ENCODE results near the gene NACA2.
"Not testable (repeated sequence)": the region's sequence is repeated elsewhere in the genome, so short reads cannot be mapped to it uniquely, and the experiment has no call there.

The NACA2 gene

DNA sequence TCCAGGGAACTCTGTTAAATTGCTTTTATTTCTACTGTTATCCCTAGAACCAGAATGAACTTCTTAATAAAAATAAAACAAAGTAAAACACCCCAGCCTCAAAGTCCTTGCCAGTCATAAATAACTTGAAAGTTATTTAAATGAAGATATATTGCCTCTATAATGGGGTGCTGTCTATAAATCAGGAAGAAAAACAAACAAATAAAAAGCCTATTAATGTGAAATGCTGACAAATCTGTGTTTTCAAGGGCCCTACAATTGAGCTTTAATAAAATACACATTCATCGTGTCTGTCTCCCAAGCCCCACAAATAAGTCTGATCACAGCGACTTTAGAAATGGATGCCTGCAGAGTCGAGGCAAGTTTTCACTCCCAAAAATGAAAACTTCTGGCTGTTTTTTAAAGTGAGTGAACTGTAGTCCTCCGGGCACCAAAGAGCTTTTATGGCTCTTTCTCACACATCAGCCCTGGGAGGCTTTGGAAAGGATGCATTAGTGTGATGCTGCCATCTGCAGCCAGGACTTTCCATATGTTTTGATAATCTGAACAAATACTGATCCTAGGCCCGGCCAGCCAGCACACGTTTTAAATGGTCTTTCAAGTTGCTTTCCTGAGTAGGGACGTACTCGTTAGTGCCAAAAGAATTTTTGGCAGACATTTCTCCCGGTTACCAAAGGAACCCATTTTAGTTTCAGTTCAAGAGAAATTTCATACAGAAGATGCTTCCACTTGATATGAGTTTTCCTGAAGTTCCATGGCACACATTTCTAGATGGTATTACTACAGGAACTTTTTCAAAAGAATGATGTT is 16.3 kb downstream of the NACA2 start:
- no peaks in the 10 kb centered on the region for H3K36me3 Mint-ChIP-seq (ENCODE audit: low read depth)
- no peak overlapping the region for H3K4me3 Mint-ChIP-seq
- peak overlapping the region in 1 of 3 experiments; percentile 10 for H3K27ac Mint-ChIP-seq
- TF ChIP-seq, protein P1, sequence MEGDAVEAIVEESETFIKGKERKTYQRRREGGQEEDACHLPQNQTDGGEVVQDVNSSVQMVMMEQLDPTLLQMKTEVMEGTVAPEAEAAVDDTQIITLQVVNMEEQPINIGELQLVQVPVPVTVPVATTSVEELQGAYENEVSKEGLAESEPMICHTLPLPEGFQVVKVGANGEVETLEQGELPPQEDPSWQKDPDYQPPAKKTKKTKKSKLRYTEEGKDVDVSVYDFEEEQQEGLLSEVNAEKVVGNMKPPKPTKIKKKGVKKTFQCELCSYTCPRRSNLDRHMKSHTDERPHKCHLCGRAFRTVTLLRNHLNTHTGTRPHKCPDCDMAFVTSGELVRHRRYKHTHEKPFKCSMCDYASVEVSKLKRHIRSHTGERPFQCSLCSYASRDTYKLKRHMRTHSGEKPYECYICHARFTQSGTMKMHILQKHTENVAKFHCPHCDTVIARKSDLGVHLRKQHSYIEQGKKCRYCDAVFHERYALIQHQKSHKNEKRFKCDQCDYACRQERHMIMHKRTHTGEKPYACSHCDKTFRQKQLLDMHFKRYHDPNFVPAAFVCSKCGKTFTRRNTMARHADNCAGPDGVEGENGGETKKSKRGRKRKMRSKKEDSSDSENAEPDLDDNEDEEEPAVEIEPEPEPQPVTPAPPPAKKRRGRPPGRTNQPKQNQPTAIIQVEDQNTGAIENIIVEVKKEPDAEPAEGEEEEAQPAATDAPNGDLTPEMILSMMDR (IDR thresholded peaks at IDR 0.05; ENCODE audit: unreplicated experiment in 3 of 3), result peak; percentile 32 to 43 (median 34)
- H3K9me3 Mint-ChIP-seq, result peaks cover 14% of the 10 kb centered on the region
- no peaks in the 10 kb centered on the region for H3K4me1 Mint-ChIP-seq
- peaks cover 5% of the 10 kb centered on the region for H3K27me3 Mint-ChIP-seq (ENCODE audit: low read depth)

DNA sequence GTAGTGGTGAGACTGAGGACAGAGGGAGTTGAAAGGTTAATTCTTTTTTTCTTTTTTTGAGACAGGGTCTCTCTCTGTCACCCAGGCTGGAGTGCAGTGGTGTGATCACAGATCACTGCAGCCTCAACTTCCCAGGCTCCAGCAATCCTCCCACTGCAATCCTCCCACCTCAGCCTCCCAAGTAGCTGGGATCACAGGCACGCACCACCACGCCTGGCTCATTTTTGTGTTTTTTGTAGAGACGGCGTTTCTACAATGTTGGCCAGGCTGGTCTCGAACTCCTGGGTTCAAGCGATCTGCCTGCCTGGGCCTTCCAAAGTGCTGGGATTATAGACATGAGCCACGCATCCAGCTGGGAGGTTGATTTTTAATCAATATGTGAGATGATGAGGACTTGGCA is 18.5 kb downstream of the NACA2 start:
- not testable (repeated sequence) for H3K4me1 Mint-ChIP-seq; H3K27ac Mint-ChIP-seq; H3K4me3 Mint-ChIP-seq; H3K36me3 Mint-ChIP-seq (ENCODE audit: low read depth); H3K27me3 Mint-ChIP-seq (ENCODE audit: low read depth)
- H3K9me3 Mint-ChIP-seq, result peaks cover 21% of the 10 kb centered on the region

DNA sequence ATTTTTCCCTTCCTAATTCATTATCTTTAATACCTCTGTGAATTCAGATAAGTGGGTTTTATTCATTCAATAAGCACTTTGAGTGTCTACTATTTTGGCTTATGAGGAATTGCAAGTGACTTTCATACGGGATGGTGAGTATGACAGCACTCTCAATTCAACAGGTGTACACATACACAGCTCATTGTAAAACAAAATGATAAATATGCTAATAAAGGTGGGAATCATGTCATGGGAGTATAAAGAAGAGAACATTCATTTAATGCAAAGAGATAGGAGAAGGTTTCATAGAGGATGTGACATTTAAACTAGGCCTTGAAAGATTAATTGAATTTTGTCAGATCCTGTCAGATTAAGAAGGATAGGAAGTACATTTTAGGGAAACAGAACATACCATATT is 19.4 kb downstream of the NACA2 start:
- no peaks in the 10 kb centered on the region for H3K4me1 Mint-ChIP-seq
- H3K4me3 Mint-ChIP-seq, result no peak overlapping the region
- H3K27ac Mint-ChIP-seq, result no peak overlapping the region
- H3K27me3 Mint-ChIP-seq (ENCODE audit: low read depth), result peaks cover 5% of the 10 kb centered on the region
- TF ChIP-seq, protein P1 (IDR thresholded peaks at IDR 0.05; ENCODE audit: unreplicated experiment in 3 of 3), result no peak
- H3K9me3 Mint-ChIP-seq, result peaks cover 21% of the 10 kb centered on the region
- H3K36me3 Mint-ChIP-seq (ENCODE audit: low read depth), result no peaks in the 10 kb centered on the region

- H3K27ac Mint-ChIP-seq, result no peak overlapping the region
- peaks cover 9% of the 10 kb centered on the region for H3K27me3 Mint-ChIP-seq (ENCODE audit: low read depth)
- H3K36me3 Mint-ChIP-seq (ENCODE audit: low read depth), result no peaks in the 10 kb centered on the region
- peaks cover 21% of the 10 kb centered on the region for H3K9me3 Mint-ChIP-seq
- TF ChIP-seq, protein P1 (IDR thresholded peaks at IDR 0.05; ENCODE audit: unreplicated experiment in 3 of 3), result no peak
- no peak overlapping the region for H3K4me3 Mint-ChIP-seq
- H3K4me1 Mint-ChIP-seq, result no peaks in the 10 kb centered on the region
Measured at GRCh38 chr17:61570118-61570517, 20.9 kb downstream of the NACA2 start.

DNA sequence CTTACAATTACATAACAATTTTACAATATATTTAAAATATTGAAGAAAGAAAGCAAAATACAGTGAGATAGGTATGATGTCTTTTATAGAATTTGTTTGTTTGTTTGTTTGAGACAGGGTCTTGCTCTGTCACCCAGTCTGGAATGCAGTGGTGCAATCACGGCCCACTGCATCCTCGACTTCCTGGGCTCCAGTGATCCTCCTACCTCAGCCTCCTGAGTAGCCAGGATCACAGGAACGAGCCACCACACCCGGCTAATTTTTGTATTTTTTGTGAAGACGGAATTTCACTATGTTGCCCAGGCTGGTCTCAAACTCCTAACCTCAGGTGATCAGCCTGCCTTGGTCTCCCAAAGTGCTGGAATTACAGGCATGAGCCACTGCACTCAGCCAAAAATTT is 21.5 kb downstream of the NACA2 start:
- peaks cover 21% of the 10 kb centered on the region for H3K9me3 Mint-ChIP-seq
- H3K27ac Mint-ChIP-seq; H3K27me3 Mint-ChIP-seq (ENCODE audit: low read depth); H3K4me1 Mint-ChIP-seq; H3K36me3 Mint-ChIP-seq (ENCODE audit: low read depth); H3K4me3 Mint-ChIP-seq: not testable (repeated sequence)

- Mint-ChIP-seq H3K36me3 (ENCODE audit: low read depth) (no peaks in the 10 kb centered on the region), H3K4me3 (no peak overlapping the region), H3K9me3 (peaks cover 21% of the 10 kb centered on the region), H3K4me1 (no peaks in the 10 kb centered on the region), H3K27me3 (ENCODE audit: low read depth) (peaks cover 9% of the 10 kb centered on the region), H3K27ac (no peak overlapping the region)
- TF ChIP-seq, protein P1 (IDR thresholded peaks at IDR 0.05; ENCODE audit: unreplicated experiment in 3 of 3), result no peak
Measured at GRCh38 chr17:61568219-61569072, 22.6 kb downstream of the NACA2 start.

Data from nephron (organoid).